T47D (cell line): ENCODE data around the gene KCNJ10.

Experiments used
- DNase-seq, 2 experiments: peaks; one replicate each; pipeline versions ENCODE4 v3.0.0 to v3.0.0-alpha.2; 2011 to 2012; ENCODE audit warnings: low read depth in 1 of 2, low spot score in 1 of 2
- JUND ChIP-seq: IDR thresholded peaks from 2 replicates; pipeline ENCODE4 v1.6.1; 2012; ENCODE audit warnings: low read depth
- in situ Hi-C: cut with HindIII; loops from 2 replicates; pipeline ENCODE4 v1.10.0; 2016; ENCODE audit warnings: low sequenced_read_pairs, low pct_unique_long_range_greater_than_20kb

KCNJ10 gene

DNA sequence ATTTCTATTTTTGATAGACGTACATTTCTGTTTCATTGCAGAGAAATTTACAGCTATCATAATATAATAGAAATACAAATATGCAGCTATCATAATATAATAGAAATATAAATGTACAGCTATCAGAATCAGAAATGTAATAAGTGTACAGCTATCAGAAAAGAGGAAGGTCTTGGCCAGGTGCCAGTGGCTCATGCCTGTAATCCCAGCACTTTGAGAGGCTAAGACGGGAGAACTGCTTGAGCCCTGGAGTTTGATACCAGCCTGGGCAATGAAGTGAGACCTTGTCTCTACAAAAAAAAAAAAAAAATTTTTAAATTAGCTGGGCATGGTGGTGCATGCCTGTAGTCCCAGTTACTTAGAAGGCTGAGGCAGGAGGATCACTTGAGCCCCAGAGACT is 76.0 kb downstream of the KCNJ10 start:
- TF ChIP-seq JUND: no peak
- in situ Hi-C loops: no loop called here
- DNase-seq: no peak

GRCh38 chr1:159992161-159992560 is 77.8 kb downstream of the KCNJ10 start:
- peak; percentile 13 to 46 for DNase-seq
- in situ Hi-C loops: no loop called here
- TF ChIP-seq JUND: no peak

- DNase-seq: peak in 1 of 2 experiments; percentile 72
- no peak for TF ChIP-seq JUND
- in situ Hi-C loops: no loop called here
These were observed 78.4 kb downstream of the KCNJ10 start for GRCh38 chr1:159991513-159991912.

DNA sequence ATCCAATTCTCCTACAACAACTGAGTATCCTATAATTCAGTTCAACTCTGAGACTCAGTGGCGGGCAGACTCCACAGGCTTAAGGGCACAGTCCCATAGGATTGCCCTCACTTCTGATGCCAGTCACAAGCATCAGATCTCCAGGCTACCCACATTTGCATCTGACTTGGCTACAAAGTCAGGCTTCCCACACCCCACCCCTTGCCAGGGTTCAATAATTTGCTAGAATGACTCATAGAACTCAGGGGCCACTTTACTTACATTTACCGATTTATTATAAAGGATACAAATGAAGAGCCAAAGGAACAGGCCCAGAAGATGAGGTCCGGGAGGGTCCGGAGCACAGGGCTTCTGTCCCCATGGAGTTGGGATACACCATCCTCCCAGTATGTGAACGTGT is 80.0 kb downstream of the KCNJ10 start:
- in situ Hi-C loops: no loop called here
- DNase-seq: no peak

GRCh38 chr1:159989581-159989980 is 80.4 kb downstream of the KCNJ10 start:
- TF ChIP-seq JUND: no peak
- in situ Hi-C loops: no loop called here
- no peak for DNase-seq

More for the DNA sequence above, 80.0 kb downstream of the KCNJ10 start:
- no peak for TF ChIP-seq JUND

DNA sequence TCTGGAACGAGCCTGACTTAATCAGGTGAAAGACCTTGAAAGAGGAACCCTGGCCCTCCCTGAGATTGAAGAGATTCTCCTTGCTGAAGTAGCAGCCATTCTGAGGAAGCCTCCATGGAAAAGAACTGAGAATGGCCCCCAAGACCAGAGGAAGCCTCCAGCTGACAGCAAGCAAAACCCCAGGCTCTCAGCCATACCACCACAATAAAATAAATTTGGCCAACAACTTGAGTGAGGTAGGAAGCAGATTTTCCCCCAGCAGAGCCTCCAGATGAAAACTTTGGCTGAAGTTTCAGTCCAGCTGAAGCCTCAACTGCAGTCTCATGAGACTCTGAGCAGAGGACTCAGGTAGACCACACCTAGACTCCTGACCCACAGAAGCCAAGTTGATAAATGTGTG is 82.0 kb downstream of the KCNJ10 start:
- no peak for DNase-seq
- in situ Hi-C loops: no loop called here
- no peak for TF ChIP-seq JUND

DNA sequence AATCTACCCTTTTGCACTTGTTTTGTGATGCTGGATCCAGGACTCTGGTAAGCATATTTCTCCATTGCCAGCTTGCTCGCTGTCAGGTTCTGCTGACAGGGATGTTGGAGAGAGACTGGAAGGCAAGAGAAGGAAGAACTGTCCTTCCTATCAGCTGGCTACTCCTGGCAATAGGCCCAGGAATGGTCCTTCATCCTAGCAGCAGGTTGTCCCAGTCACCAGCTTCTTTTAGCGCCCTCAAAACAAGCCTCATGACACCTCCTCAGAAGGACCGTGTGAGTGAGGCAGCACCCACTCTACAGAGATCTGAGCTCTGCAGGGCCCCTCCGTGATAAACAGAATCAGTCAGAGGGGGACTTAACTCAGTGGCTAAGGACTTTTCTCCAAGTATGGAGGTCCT is 82.8 kb downstream of the KCNJ10 start:
- in situ Hi-C loops: no loop called here
- TF ChIP-seq JUND: no peak
- DNase-seq: no peak

GRCh38 chr1:159986531-159986930 is 83.4 kb downstream of the KCNJ10 start:
- DNase-seq: no peak
- TF ChIP-seq JUND: no peak
- in situ Hi-C loops: no loop called here

- TF ChIP-seq JUND: no peak
- no peak for DNase-seq
- in situ Hi-C loops: no loop called here
These were observed 83.9 kb downstream of the KCNJ10 start for GRCh38 chr1:159986093-159986492.

DNA sequence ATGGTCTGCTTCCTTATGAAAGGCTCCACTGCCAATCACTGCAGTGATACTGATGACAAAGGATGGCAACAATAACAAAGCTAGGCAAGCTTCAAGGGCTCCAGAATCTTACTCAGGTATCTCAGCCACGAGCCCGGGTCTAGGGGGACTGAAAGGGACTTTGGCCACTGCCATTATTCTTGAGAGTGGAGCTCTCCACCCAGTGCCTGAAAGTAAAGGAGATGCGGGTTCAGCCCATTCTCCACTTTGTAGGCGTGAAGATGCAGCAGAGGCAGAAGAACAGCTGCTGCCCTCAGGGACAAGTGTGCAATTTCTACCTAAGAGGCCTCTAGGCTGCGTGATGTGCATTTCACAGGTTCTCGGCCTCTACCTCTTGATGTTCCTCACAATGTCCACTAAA is 84.5 kb downstream of the KCNJ10 start:
- no peak for TF ChIP-seq JUND
- in situ Hi-C loops: no loop called here
- no peak for DNase-seq

- no peak for DNase-seq
- in situ Hi-C loops: no loop called here
- no peak for TF ChIP-seq JUND
These were observed 86.3 kb downstream of the KCNJ10 start for GRCh38 chr1:159983681-159984080.

- TF ChIP-seq JUND: no peak
- in situ Hi-C loops: no loop called here
- no peak for DNase-seq
These were observed 87.7 kb downstream of the KCNJ10 start for GRCh38 chr1:159982280-159982679.

DNA sequence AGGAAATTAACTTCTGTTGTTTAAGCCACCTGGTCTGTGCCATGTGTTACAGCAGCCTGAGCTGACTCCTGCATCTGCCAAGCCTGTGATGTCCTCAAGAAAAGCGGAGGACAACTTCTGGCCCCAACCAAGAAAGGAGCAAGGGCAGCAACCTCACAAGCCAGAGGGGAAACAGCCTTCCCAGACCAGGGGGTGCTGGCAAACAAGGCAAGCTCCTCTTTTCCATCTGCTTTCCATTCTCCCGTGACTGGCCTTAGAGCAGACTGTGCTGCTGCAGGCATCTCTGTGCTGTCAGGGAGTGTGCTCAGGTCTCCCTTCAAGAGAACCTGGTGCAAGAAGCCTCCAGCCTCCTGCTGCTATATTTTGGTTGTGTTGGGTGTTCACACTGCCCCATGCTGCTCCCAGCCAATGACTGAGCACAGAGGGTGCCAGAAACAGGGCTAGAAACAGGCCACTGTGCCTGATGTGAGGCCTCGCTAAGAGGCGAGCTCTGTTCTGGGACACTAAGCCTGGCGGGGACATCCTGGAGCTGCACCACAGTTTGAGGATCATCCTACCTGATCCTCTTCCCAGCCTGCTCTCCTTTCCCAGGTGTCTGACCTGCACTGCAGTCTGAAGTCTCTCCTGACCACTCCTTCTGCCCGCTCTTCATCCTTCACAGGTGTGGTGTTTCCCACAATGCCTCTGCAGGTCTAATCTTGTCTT is 88.5 kb downstream of the KCNJ10 start:
- no peak for DNase-seq
- TF ChIP-seq JUND: no peak
- in situ Hi-C loops: no loop called here

GRCh38 chr1:159980786-159981185 is 89.2 kb downstream of the KCNJ10 start:
- no peak for DNase-seq
- in situ Hi-C loops: no loop called here
- no peak for TF ChIP-seq JUND

DNA sequence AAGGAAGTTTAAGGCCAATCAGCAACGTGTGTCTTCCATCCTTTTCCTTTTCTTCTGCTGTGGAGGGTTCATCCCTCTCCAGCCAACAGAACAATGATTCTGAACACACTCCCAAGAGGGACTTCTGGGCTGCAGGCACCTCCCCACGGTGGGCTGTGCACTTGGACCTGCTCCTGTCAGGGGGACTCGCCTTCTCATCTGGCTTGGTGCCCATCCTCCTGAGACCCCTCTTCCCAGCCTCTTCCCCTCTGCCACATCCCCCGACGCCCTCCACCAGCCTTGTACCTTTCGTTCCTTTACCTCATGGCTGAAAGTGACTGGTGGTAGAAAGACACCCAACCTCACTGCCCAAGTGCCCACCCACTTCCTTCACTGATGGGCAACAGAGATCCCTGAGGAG is 89.9 kb downstream of the KCNJ10 start:
- in situ Hi-C loops: no loop called here
- DNase-seq: no peak
- no peak for TF ChIP-seq JUND
